Esophagus muscularis mucosa (tissue), 4 donors: ENCODE data around the gene GOSR1. TPM values are rescaled to one million over a fixed set of nuclear protein-coding genes. Genes with fewer than 3 reads are reported as not detected.
"Not testable (repeated sequence)": the region's sequence is repeated elsewhere in the genome, so short reads cannot be mapped to it uniquely, and the experiment has no call there.

Experiments
- DNase-seq: peaks from one replicate; pipeline ENCODE4 v3.0.0-alpha.2; 2017; ENCODE audit errors: extremely low spot score
- H3K27ac ChIP-seq, 4 donors: fragments of 200-600 bp; sonication (generic); replicated peaks in 1 of 4; 1 replicate in 3 of 4; 2 replicates in 1 of 4; pipeline ENCODE4 v1.5.1; 2016 to 2019; ENCODE audit warnings: mild to moderate bottlenecking in 1 of 4
- H3K27me3 ChIP-seq, 4 donors: fragments of 200-600 bp; sonication (generic); one replicate each; pipeline versions ENCODE4 v1.5.1 to v1.6.0; 2016 to 2019
- H3K36me3 ChIP-seq, 4 donors: fragments of 200-600 bp; sonication (generic); one replicate each; pipeline ENCODE4 v1.5.1; 2016 to 2019
- H3K4me1 ChIP-seq, 4 donors: fragments of 200-600 bp; sonication (generic); one replicate each; pipeline ENCODE4 v1.5.1; 2016 to 2019
- H3K4me3 ChIP-seq, 4 donors: fragments of 200-600 bp; sonication (generic); 1 replicate in 2 of 4; 2 replicates in 2 of 4; pipeline ENCODE4 v1.5.1; 2016 to 2019; ENCODE audit warnings: mild to moderate bottlenecking in 4 of 4, moderate library complexity in 1 of 4
- H3K9me3 ChIP-seq, 4 donors: fragments of 200-600 bp; sonication (generic); 1 replicate in 3 of 4; 2 replicates in 1 of 4; pipeline ENCODE4 v1.5.1; 2016 to 2019
- EP300 ChIP-seq: sonication (generic); formaldehyde crosslinking; IDR thresholded peaks from one replicate; pipeline ENCODE4 v1.6.1; 2017; ENCODE audit warnings: antibody characterized with exemption
- POLR2A ChIP-seq: fragments of 450-650 bp; IDR thresholded peaks from one replicate; pipeline ENCODE4 v1.6.1; 2017; ENCODE audit warnings: antibody characterized with exemption, moderate library complexity, mild to moderate bottlenecking, low read depth
- POLR2AphosphoS5 ChIP-seq, 2 donors: sonication (generic); formaldehyde crosslinking; IDR thresholded peaks; one replicate each; pipeline ENCODE4 v1.6.1; 2017; ENCODE audit warnings: antibody characterized with exemption in 2 of 2
- WGBS: methylation state at CpG from one replicate; pipeline ENCODE4 v1.1.5; 2018; 5-methylcytosine and 5-hydroxymethylcytosine counted together
- intact Hi-C: fragments of 100-400 bp; cut with DNase I; formaldehyde crosslinking; loops from one replicate; pipeline ENCODE4 v1.15.1; 2023
- total RNA-seq, 4 donors: library from RNA; depleted of rRNA; stranded (reverse); fragments of >200 nt; gene quantifications; one replicate each; pipeline versions ENCODE4 v1.1.0 to v1.2.1, GENCODE V29; 2016
- TF ChIP-seq, protein P1 (sequence below), 3 experiments: fragments of 200-600 bp in 2 of 3; fragments of 450-650 bp in 1 of 3; sonication (generic) in 2 of 3; IDR thresholded peaks; one replicate each; pipeline ENCODE4 v1.5.1; 2017 to 2019; ENCODE audit warnings: antibody characterized with exemption in 3 of 3, mild to moderate bottlenecking in 2 of 3, moderate library complexity in 1 of 3

The GOSR1 gene
- total RNA-seq, 4 donors from 2014 or later, result 28.3 to 49.5 (median 34.2) TPM

DNA sequence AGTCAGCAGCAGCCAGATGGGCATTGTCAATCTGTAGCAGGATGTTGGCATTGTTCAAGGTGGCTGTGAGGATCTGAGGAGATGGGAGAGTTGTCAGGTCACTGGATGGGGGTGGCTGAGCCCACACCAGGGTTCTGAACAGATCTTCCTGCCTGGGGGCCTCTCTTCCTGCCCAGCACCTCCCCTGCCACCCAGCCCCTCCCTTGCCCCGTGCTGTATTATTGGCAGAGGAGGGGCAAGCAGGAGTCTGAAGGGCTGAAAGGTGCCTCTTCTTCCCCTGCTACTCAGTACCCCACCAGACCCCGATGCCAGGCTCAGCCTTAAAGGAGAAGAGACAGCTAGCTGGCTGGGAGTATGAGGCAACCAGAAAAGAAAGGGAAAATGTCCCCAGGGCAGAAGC is 93.0 kb downstream of the GOSR1 start:
- Histone ChIP-seq H3K27me3 (peaks cover 0 to 62% (median 0%) of the 10 kb centered on the region in 4 donors), H3K4me3 (no peak overlapping the region), H3K36me3 (no peaks in the 10 kb centered on the region), H3K27ac (no peak overlapping the region), H3K4me1 (no peaks in the 10 kb centered on the region), H3K9me3 (no peaks in the 10 kb centered on the region)
- DNase-seq, result no peak
- TF ChIP-seq, protein P1, sequence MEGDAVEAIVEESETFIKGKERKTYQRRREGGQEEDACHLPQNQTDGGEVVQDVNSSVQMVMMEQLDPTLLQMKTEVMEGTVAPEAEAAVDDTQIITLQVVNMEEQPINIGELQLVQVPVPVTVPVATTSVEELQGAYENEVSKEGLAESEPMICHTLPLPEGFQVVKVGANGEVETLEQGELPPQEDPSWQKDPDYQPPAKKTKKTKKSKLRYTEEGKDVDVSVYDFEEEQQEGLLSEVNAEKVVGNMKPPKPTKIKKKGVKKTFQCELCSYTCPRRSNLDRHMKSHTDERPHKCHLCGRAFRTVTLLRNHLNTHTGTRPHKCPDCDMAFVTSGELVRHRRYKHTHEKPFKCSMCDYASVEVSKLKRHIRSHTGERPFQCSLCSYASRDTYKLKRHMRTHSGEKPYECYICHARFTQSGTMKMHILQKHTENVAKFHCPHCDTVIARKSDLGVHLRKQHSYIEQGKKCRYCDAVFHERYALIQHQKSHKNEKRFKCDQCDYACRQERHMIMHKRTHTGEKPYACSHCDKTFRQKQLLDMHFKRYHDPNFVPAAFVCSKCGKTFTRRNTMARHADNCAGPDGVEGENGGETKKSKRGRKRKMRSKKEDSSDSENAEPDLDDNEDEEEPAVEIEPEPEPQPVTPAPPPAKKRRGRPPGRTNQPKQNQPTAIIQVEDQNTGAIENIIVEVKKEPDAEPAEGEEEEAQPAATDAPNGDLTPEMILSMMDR (IDR thresholded peaks at IDR 0.05), result no peak
- TF ChIP-seq EP300 (no peak), POLR2A (no peak), POLR2AphosphoS5 (IDR thresholded peaks at IDR 0.05) (no peak)
- intact Hi-C loops, result no loop called here
- 14% methylated on average over 2 of the region's 2 CpGs for WGBS

DNA sequence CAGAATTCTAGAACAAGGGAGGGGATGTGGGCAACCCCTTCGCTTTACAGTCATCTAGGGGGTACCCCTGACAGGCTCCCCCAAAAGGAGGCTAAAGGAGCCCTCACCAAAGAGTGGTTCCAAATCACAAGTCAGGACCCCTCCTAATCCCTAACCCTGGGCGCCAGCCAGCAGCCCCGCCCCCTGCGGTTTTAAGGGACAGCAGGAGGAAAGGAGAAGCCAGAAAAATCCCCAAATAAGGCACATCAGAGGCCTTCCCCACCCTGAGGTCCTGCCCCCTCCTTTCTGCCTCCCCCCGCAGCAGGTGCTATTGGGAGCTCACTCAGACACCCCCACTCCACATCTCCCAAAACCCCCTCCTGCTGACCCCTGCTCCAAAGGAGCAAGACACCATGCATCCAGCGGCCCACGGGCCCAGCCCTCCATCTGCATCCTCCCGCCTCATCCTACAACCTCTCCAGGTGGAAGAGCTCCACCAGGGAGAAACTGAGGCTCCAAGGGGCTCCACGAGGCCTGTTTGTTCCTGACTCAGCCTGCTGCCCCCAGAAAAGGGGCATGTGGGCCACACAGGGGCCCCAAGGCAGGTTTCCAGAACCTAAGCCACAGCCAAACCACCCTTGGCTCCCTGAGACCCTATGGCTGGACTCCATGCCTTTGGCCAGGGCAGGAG is 93.5 kb downstream of the GOSR1 start:
- TF ChIP-seq POLR2A (no peak), EP300 (no peak), POLR2AphosphoS5 (IDR thresholded peaks at IDR 0.05) (no peak)
- TF ChIP-seq, protein P1 (IDR thresholded peaks at IDR 0.05), result no peak
- Histone ChIP-seq H3K4me1 (no peaks in the 10 kb centered on the region), H3K4me3 (no peak overlapping the region), H3K27me3 (peaks cover 0 to 57% (median 0%) of the 10 kb centered on the region in 4 donors), H3K36me3 (no peaks in the 10 kb centered on the region), H3K9me3 (no peaks in the 10 kb centered on the region), H3K27ac (no peak overlapping the region)
- intact Hi-C loops, result no loop called here
- WGBS, result 70% methylated on average over 7 of the region's 9 CpGs
- DNase-seq, result no peak

DNA sequence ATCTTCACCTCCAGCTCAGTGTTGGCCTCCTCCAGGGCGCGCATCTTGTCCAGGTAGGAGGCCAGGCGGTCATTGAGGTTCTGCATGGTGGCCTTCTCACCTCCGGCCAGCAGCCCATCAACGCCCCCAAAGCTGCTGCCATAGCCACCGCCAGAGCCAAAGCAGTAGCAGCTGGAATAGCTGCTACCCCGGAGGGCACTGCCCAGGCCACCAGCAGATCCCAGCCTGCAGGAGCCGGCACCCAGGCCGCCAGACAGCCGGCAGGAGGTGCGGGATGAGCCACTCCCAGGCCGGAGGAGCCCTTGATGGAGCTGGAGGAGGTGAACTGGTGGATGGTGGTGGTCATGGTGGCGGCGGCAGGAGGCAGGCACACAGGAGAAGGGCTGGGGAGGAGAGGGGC is 94.2 kb downstream of the GOSR1 start:
- H3K9me3 ChIP-seq, DNase-seq, H3K27ac ChIP-seq, H3K36me3 ChIP-seq, H3K4me1 ChIP-seq, intact Hi-C loops, H3K4me3 ChIP-seq: not testable (repeated sequence)
- peaks cover 0 to 51% (median 0%) of the 10 kb centered on the region in 4 donors for H3K27me3 ChIP-seq
- 100% methylated on average over 1 of the region's 14 CpGs for WGBS

DNA sequence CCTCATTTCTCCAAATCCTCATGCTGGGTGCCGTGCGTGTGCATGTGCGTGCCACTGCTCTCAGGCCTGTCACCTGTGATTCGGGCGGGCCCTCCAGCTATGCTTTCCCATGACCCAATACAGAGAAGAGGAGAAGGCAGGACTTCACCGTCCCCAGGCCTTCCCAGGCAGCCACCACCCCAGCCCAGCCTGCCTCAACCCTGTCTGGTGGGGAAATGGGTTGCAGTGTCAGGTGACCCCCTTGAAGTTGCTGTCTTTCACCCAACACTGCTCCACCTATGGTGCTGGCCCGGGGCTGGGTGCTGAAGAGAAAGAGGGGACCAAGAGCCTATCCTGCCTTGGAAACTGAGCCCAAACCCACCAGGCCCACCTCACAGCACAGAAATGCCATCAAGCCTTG is 94.7 kb downstream of the GOSR1 start:
- DNase-seq, result no peak
- intact Hi-C loops, result no loop called here
- Histone ChIP-seq H3K4me3 (no peak overlapping the region), H3K9me3 (no peaks in the 10 kb centered on the region), H3K4me1 (no peaks in the 10 kb centered on the region), H3K27me3 (peaks cover 0 to 46% (median 0%) of the 10 kb centered on the region in 4 donors), H3K36me3 (no peaks in the 10 kb centered on the region), H3K27ac (no peak overlapping the region)
- TF ChIP-seq, protein P1 (IDR thresholded peaks at IDR 0.05), result no peak
- TF ChIP-seq EP300, result no peak
- TF ChIP-seq POLR2A, result no peak
- no peak for TF ChIP-seq POLR2AphosphoS5 (IDR thresholded peaks at IDR 0.05)
- WGBS, result 84% methylated on average over 7 of the region's 7 CpGs

DNA sequence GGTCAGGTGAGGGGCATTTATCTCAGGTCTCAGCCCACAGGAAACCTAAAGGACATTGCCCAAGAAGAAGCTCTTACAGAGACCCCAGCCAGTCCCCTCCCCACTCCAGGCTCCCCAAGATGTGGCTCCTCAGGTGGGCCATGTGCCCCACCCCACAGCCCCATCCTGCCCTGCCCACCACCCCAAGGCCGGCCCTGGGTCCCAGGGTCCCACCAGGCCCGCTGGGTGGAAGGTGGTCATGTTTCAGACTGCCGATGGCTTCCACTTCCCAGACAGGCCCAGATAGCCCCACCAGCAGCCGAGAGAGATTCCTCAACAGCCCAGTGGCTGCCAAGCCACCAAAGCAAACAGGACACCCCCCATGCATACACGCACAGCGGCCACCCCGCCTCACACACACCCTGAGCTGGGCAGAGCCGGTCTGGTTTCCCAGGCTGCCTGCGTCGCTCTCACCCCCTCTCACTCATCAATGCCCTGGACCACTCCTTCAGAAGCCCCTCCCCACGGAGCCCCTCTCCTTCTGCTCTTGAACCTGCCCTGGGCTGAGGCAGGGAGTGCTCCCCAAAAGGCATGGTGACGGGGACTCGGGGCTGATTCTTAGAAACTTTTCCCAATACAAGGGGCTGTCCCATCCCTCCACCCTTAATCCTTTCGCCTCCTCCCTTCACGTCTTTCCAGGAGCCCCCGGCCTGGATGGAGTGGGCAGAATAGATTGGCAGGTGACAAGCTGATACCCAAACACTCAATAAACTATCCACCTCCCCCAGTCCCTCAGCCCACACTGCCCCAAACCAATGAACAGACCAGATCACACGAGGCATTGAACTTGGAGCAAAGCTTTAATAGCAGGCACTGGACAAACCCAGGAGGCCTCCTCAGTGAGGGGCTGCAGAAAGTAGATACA is 95.7 kb downstream of the GOSR1 start:
- 90% methylated on average over 15 of the region's 17 CpGs for WGBS
- H3K9me3 ChIP-seq, DNase-seq, H3K4me1 ChIP-seq, intact Hi-C loops, H3K27ac ChIP-seq, H3K36me3 ChIP-seq, H3K4me3 ChIP-seq: not testable (repeated sequence)
- H3K27me3 ChIP-seq, result peaks cover 0 to 40% (median 0%) of the 10 kb centered on the region in 4 donors
